GM18520 (cell line): Measurements from ENCODE around the gene STK39.

Experiments used
- ATAC-seq: cut with Tn5 transposase; IDR thresholded peaks from one replicate; pipeline ENCODE4 v1.9.1; 2021; ENCODE audit not compliant: unreplicated experiment

The STK39 gene

DNA sequence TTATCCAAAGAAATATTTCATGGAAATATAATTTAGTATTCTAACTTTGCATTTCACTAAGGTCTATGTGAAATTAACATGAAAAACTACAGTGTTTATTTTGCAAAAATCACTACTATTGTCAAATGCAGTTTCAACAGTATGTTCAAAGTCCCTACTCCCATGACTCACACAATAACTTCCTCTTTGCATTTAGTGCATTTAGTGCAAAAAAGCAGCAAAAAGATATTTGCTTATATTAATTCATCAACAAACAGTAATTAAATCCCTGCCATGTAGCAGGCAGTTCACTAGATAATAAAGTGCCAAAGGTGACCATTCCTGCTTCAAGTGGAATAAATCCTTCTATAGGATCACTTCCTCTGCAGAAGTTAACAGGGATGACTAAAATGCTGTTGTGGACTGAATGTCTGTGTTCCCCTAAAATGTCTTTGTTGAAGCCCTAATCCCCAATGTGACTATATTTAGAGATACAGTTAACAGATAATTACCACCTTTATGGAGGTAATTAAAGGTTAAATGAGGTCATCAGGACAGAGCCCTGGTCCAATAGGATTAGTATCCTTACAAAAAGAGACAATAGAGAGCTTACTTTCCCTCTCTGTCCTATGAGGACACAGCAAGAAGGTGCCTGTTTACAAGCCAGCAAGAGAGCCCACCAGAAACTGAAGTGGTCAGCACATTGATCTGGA is 61.7 kb downstream of the STK39 start:
- no peak for ATAC-seq

DNA sequence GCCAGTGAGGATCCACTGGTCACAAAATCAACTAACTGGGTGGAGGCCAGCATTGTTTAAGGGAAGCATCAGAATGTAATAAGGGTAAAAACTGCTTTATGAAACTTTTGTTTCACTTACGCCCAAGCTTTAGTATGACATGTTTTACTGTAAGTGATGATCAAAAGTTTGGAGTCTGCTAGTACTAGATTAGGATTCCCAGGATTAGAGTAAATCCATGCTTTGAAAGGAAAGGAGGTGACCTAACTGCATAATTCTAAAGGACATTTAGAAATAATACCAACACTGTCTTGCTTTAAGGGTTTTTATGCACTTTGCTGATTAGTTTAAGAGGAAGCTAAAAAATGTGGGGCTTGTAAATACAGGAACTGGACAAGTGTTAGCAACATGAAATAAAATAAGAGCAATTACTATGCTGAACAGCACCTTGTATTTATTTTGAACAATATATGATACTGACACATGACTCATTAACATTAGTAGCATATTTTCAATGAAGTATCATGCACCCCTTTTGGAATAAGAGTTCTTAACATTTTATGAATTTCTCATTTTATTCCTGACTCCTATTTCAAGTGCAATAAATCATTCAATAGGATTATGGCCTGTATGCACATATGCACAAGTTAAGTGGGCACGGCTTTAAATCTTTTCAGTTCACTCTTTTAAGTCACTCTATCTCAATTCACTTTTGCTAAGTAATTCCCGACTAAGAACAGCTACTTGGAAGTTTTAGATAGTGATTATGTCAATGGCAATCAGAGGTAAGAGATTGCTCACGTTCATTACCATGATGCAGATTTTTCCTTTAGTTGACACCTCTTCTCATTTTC is 62.5 kb downstream of the STK39 start:
- ATAC-seq = no peak

DNA sequence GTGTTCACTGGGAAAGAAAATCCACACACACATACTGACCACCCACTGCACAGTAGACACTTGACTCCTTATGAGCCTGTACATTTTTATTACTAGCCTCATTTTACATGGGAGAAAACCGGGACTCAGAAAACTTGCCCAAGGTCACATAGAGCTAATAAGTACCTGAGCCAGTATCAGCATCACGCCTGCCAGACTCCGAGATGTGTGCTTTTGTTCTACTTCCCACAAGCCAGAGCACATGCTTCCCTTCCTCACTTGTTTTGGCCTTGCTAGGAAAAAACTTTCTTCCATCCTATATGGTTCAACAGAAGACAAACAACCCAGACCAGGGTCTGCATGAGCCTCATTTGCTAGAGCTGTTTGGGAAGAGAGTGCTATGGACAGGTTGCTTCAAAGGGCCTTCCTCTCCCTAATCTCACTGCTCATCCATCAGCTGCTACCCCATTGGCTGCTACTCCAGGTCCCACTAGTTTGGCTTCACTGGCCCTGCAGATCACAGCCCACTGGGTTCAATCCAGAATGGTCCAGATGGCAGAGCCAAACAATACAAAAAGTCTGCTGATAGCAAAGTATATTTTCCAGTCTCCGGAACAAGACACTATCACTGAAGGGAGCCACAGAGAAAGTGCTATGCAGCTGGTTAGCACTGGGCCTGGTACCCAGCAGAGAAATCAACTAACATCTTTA is 63.9 kb downstream of the STK39 start:
- ATAC-seq = no peak

DNA sequence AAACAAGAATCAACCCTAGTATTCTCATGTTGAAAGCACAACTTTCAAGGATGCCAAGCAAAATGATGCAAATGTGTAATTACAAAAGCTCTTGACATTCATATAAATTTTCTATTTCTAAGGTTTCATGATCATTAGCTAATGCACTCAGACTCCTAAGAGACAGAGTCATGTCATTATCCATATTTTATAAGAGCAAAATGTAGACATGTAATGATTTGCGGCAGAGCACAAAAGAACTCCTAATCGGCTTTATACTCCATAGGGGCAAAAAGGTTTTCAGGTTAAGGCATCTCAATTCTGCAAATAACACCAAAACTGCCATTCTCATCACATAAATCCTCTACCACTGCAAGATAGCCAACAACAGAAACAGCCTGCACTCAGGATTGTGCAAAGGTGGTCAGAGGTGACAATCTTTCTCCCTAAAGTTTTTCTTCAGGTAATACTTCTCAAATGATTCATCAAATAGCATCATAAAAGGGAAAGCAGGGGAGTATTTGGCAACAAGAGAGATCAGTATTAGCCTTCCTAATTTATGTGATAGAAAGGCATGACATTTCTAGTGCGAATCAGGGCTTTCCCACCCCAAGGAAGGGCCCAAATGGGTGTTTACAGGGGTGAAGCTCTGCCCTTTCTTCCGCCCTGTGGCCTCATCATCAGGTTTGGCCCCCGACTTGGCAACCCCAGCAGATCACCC is 64.7 kb downstream of the STK39 start:
- no peak for ATAC-seq

DNA sequence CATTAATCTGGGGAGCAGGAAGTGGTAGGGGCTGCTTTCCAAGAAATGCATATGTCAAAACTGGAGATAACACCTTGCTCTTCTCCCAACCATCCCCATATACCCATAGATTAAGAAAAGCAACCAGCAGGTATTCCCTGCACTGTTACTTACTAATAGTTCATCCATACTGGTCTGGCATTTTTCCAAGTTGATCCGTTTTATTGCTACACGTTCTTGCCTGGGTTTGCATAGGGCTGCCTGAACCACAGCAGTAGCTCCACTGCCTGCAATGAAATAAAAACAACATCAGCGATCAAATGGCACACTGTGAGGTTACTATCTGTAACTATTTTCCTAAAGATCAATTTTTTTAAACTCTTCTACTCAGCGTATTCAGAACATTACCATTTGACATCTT is 65.6 kb downstream of the STK39 start:
- ATAC-seq = no peak

DNA sequence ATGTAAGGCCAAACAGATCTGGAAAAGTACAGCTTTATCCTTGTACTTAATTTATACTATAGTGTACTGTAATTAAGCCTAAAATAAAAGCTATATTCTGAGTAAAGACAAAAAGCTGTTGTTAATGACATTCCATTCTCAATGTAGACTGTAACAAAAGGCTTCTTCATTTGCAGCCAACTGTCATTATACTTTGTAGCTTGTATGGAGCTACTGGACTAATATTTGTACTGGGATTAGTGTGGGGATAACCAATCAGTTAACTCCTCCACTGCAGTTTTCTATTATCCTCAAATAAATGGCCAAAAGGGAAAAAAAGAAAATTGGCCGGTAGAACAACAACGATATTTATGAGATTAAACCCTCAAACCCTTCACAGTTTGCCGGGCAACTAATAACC is 66.5 kb downstream of the STK39 start:
- no peak for ATAC-seq

DNA sequence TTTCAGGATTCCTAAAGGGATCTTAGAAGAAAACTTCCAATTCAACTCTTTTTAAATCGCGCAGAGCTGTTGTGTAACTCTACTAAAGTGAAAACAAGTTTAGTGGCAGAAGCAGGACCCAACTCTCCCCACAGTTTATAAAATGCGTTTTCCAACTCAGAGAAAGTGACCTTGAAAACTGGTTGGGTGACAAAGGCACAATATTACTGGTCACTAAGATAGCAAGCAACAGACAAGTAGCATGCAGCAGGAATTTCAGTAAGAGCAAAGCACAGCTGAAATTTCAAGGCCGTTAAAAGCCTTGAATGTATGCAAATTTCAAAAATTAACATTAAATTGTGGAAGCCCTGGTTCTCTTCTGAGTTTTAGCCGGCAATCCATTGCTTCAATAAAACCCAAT is 66.9 kb downstream of the STK39 start:
- no peak for ATAC-seq

DNA sequence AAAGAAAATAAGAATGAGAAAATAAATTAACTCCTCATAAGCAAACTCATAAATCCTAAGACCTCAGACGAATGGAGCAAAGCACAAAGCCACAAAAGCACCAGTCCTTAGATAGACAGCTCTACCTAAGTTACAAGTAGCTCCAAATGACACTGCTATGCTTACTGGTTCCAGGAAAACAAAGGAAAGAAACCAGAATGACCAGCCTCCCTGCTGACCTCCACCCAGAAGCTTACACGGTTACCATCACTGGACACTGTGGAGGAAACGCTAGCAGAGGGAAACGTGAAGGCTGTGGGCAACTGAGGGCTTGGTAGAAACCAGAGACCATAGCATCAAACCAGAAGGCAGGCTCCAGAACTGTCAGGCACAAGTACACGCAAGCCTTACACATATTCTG is 67.8 kb downstream of the STK39 start:
- ATAC-seq = no peak

DNA sequence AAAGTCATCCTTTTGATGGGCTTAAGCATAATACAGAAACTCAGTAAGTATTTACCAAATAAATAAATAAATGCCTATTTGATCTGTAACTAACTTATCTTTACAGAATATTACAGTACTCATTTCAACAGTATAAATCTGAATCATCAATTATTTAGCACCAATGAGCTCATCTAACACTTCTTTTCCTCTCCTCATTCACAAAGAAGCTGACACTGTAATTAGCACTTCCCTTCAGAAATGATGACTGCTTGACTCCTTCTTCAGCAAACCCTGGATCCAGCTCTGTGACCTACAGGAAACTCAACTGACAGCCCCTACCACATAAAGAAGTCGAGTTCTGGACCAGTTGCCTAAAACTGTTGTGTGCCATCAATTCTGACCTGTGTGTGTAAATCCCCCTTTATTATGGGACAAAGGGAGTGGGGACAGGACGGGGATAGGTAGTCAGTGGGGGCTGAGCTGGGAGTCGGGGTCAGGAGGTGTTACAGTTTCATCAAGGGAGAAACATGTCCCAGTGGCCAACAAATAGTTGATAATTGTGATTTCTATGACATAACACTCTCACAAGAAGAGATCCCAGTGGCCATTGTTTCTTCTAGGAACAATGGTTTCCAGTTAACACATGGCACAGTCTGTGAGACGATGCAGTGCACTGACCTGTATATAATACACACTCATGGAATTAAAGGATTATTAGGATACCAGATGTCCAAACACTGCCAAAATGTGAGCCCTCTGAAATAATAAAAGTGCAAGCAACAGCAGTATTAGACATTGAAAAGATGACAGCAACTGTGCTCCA is 68.7 kb downstream of the STK39 start:
- no peak for ATAC-seq

DNA sequence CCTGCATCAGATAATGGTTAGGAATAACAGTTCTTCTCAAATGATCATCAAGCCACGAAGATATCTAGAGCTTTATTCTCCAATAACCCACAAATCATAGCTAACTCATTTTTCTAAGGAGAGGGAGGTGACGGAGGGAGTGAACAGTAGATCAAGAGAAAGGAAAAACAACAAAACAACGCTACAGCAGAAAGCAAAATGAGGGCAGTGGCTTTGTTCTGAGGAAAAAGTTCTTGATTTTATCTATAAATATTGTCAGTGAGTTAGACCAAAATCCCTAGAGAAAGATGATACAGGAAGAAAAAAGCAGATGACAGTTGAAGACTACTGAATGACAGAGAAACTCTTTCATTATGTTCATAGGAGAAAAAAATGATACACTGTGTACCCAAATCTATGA is 71.0 kb downstream of the STK39 start:
- no peak for ATAC-seq

DNA sequence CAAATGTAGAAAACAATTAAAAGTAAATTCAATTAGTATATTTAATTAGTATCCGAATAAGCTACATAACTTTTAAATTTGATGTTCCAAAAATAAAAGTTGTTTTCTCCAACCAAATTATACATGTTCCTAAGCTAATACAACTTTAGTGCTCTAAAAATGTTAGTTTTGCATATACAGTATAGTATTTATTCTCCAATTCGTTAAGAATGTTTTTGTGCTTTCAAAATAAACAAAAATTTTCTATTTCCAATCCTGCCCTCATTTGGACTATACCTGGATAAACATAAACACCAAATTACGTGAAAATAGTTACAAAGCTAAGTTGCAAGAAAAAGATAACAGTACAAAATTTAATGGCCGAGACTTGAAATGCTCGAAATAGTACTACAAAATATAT is 71.9 kb downstream of the STK39 start:
- no peak for ATAC-seq

DNA sequence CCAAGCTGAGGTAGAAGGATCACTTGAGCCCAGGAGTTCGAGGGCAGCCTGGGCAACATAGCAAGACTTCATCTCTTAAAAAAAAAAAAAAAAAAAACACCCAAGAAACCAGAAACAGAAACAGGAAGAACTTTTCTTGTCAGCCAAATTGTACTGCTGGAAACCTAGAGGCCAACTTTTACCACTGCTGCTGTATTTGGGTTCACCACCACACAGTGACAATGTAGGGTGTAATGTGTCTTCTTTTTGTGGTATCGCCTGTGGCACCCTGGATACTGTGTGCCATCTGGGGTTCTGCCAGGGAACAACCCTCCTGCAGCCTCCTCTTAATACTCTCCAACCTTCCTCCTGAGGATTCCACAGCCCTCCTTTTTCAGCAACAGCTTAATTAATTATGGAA is 72.6 kb downstream of the STK39 start:
- no peak for ATAC-seq

DNA sequence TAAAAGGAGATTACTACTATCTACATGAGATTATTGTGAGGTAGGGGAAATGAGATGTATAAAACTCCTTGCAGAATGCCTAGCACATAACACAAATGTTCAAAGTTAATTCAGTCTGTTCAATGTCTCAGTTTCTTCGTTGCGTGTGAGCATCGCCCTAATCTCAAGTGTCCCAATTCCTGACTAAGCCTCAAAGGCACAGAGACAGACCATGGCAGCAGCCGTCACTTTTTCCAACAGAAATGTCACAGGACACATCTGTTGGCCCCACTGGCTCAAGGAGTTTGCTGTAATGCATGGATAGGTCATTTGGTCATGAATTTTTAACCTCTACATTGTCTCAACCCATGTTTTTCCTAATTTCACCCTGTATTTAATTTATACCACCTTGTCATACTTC is 75.3 kb downstream of the STK39 start:
- ATAC-seq = no peak

DNA sequence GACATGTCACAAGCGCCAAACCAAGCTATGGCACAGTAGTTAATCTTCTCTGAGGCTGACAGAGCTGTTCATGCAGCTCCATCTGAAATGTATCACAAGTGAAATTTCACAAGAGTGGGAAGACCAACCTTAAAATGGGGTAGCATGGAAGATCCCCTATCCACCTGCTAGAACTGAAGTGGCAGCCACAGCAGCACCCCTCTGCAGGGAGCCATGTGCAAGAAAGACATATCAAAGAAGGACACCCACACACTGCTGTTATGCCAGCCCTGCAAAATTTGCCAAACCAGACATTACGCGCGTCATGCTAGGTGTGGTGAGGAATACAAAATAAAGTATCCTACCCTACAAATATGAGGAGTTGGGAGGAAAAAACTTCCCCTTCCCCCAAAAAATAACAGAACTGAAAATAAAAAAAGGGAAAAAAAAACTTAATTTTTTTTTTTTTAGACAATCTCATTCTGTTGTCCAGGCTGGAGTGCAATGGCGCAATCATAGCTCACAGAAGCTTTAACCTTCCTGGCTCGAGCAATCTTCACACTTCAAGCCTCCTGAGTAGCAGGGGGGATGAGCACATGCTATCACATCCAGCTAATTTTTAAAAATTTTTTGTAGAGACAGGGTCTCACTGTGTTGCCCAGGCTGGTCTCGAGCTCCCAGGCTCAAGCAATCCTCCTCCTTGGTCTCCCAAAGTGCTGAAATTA is 76.2 kb downstream of the STK39 start:
- no peak for ATAC-seq

DNA sequence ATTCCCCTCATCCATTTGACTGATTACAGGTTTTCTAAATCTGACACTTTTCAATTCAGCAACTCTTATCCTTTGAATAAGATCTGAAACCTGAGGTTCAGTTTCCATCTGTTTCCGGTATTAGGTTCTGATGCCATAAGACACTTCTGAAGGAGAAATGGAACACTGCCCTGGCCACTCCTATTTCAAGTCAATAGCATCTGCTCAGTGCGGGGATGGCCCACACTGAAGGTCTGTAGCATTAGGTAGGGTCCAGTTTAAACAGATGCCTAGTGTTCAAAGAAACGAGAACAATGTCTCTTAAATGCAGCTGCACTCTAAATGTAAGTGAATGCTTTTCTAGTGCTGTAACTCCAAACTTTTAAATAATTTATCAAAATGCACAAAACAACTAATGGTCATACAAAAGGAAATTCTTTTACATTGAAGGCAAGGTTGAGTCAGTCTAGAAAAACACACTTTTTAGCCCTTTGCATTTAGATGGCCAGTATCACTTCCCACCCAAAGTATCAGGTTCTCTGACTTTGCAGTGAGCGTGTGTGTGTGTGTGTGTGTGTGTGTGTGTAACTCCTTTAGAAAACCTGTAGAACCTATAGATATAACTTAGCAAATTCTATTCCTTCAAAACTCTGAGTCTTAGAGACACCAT is 78.2 kb downstream of the STK39 start:
- ATAC-seq = no peak

DNA sequence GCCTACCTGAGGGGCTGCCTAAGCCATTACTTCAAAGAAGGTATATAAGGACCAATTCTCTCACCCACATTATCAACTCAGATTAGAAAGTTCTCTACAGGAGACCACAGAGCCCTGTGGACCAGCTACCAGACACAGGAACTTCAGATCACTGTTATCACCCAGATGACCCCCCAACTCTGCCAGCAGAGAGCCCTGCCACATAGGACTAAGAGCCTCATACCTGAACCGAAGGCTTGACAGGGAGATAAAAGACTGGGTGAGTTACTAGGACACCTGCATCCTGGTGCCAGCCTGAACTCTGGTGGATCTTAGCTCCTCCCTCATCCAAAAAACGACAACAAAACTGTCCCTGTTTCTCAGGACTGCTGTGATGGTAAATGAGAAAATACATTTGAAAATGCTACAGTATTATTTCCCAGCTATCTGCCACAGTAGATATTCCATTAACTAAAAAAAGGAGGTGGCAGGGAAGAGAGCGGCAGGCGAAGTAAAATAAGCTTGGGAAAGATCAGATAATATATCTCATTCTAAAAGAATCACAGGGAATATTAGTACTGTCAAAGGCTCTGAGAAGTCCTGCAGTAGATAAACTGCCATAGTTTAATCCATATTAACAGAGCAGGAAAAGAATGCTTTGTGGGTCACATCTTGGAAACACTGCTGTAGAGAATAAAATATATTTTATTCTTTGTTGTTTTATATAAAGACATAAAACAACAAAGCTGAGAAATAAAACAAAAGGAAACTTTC is 79.7 kb downstream of the STK39 start:
- no peak for ATAC-seq

DNA sequence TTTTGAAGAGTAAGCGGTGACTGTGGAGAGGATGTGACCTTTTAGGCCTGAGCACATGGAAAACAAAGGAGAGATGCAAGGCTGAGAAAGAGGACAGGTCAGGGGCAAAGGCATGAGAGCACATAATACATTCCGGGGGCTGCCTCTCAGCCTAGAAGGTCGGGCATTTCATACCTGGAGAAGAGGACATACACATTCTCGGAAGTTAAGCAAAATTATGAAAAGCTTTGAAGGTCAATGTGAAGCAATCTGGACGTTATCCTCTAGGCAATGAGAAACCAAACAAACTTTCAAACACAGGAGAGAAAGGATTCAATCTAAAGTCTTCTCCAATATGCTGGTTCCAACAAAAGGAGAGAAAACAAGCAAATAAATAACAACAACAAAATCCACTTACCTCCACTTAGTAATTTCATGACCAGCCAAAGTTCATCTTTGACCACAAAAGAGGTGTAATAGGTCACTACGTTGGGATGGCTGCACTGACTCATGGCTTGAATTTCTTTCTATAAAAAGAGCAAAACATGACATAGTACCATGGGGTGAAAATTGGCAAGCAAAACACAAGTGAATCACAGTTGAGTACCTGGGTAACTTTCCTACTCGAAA is 80.4 kb downstream of the STK39 start:
- peak; percentile 47 for ATAC-seq
